ENCODE measurements around the gene GGACT. TPM values are rescaled to one million over a fixed set of nuclear protein-coding genes. Genes with fewer than 3 reads are reported as not detected.
"Not testable (repeated sequence)": the region's sequence is repeated elsewhere in the genome, so short reads cannot be mapped to it uniquely, and the experiment has no call there.

Gene GGACT
- total RNA-seq, 2 donors from 2014 or later, result 6.7 to 10.0 TPM

DNA sequence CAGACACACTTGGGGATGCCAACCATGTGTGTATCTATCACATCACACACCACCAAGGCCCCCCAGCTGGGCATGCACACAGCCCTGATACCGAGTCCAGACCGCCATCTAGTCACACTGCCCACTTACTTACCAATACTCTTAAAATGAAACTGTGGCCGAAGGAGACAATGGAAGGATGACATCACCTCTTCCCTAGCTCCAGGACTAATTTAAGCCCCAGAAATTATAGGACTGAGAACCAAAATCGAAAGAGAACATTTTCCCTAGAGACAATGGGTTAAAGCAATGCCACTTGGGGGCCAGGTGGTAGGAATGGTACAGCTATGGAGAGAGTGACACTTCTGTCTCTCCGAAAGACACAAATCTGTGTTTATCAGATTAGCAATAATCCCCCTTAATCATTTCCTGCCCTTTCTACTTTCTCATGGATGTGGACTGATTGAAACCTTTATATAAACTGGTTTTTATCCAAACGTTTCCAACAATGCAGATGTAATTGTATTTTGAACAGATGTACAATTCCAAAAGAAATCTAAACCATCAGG is 663 bp upstream of the GGACT start:
- Histone ChIP-seq H3K9me3 (no peaks in the 10 kb centered on the region), H3K9ac (ENCODE audit: low read depth in 2 of 2, low read length in 2 of 2) (peak overlapping the region in 1 of 2 donors; percentile 90), H3K4me3 (no peak overlapping the region), H3K27me3 (no peaks in the 10 kb centered on the region), H3K4me1 (no peaks in the 10 kb centered on the region), H3K36me3 (no peaks in the 10 kb centered on the region), H3K27ac (no peak overlapping the region)
- no peak for DNase-seq
- intact Hi-C loops (cut with DNase I), result no loop called here
- TF ChIP-seq CTCF (IDR thresholded peaks at IDR 0.05), result no peak

DNA sequence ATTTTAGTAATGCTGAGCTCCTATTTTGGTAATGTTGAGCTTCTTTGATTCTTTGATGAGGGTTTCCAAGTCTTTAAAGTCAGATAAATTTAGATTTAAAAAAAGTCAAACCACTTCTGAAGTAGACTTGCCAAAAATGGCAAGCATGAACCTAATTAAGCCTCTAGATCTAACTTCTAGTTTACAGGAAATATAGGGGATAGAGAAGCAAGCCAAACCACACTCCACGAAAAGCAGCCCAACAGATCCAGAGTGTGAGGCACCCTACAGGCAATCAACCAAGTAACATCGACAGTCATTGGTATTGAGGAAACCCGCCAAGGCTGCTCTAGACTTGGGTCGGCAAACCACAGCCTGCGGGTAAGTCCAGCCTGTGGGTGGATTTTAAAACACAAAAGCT is 3.7 kb downstream of the GGACT start:
- no peak overlapping the region for H3K4me3 ChIP-seq
- DNase-seq, result no peak
- intact Hi-C loops (cut with DNase I), result no loop called here
- H3K27me3 ChIP-seq, result no peaks in the 10 kb centered on the region
- H3K27ac ChIP-seq, result no peak overlapping the region
- H3K36me3 ChIP-seq, result no peaks in the 10 kb centered on the region
- H3K9me3 ChIP-seq, result no peaks in the 10 kb centered on the region
- H3K4me1 ChIP-seq, result no peaks in the 10 kb centered on the region
- H3K9ac ChIP-seq (ENCODE audit: low read depth in 2 of 2, low read length in 2 of 2), result no peak overlapping the region
- TF ChIP-seq CTCF (IDR thresholded peaks at IDR 0.05), result no peak

DNA sequence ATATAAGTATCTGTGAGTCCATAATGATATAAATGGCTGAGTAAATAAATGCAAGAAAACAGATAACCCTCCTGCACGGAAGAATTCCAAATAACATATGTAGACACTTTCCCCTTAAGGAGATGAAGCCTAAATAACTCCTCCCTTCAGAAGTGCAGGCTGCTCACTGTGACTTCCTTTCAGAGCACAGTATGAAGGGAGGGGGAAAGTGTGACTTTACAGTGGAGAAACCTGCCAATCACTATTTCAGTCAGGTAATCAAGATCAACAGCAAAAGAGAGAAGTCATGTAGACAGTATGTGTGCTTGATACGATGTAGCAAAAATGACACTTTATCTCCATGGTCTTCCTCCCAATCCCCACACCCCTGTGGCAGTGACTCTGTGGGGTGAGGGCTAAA is 7.1 kb downstream of the GGACT start:
- Histone ChIP-seq H3K27me3 (no peaks in the 10 kb centered on the region), H3K9me3 (no peaks in the 10 kb centered on the region), H3K9ac (ENCODE audit: low read depth in 2 of 2, low read length in 2 of 2) (no peak overlapping the region), H3K36me3 (no peaks in the 10 kb centered on the region), H3K4me1 (no peaks in the 10 kb centered on the region), H3K4me3 (no peak overlapping the region), H3K27ac (no peak overlapping the region)
- no peak for DNase-seq
- no peak for TF ChIP-seq CTCF (IDR thresholded peaks at IDR 0.05)
- intact Hi-C loops (cut with DNase I), result no loop called here

DNA sequence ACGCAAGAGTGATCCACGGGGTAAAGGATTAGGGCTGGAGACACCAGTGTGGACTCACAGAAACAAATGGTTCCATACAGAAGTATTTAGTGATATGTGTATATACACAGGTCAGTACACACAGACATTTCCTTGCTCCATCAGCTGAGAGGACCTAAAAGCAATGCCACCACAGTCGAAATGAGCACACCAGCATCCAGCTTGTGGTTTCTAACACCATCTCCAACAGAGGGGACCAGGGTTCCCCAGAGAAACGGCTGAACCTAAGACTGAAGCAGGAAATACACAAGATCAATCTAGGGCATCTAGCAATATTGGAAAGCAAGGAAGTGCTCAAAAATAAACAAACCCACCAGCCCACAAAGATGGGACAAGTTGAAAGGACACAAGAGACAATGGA is 7.6 kb downstream of the GGACT start:
- no peaks in the 10 kb centered on the region for H3K27me3 ChIP-seq
- DNase-seq, result no peak
- H3K36me3 ChIP-seq, result no peaks in the 10 kb centered on the region
- no peaks in the 10 kb centered on the region for H3K9me3 ChIP-seq
- H3K4me1 ChIP-seq, result no peaks in the 10 kb centered on the region
- H3K4me3 ChIP-seq, result no peak overlapping the region
- no peak overlapping the region for H3K27ac ChIP-seq
- intact Hi-C loops (cut with DNase I), result no loop called here
- TF ChIP-seq CTCF (IDR thresholded peaks at IDR 0.05), result no peak
- no peak overlapping the region for H3K9ac ChIP-seq (ENCODE audit: low read depth in 2 of 2, low read length in 2 of 2)

DNA sequence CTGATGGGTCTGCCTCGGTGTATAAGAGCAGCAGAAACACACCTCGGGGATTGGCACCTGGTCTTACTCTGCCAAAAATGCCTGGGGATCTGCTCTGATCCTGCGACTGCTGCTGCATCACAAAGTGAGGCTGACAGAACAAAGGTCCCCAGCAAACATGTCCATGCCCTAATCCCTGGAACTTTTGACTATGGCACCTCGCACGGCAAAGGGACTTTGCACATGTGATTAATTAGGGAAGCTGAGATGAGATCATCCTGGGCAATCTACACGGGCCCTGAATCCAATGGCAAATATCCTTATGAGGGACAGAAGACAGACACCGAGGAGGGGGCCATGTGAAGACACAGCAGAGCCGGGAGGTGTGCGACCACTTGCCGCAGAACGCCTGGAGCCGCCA is 8.5 kb downstream of the GGACT start:
- Histone ChIP-seq H3K4me1 (no peaks in the 10 kb centered on the region), H3K27ac (no peak overlapping the region), H3K9me3 (no peaks in the 10 kb centered on the region), H3K9ac (ENCODE audit: low read depth in 2 of 2, low read length in 2 of 2) (no peak overlapping the region), H3K27me3 (no peaks in the 10 kb centered on the region), H3K36me3 (no peaks in the 10 kb centered on the region), H3K4me3 (no peak overlapping the region)
- DNase-seq, result no peak
- TF ChIP-seq CTCF (IDR thresholded peaks at IDR 0.05), result no peak
- intact Hi-C loops (cut with DNase I), result no loop called here

GRCh38 chr13:100577239-100577638 is 11.3 kb downstream of the GGACT start:
- H3K27me3 ChIP-seq; H3K36me3 ChIP-seq; H3K4me1 ChIP-seq; H3K9ac ChIP-seq (ENCODE audit: low read depth in 2 of 2, low read length in 2 of 2); H3K9me3 ChIP-seq; DNase-seq; intact Hi-C loops (cut with DNase I); H3K4me3 ChIP-seq; H3K27ac ChIP-seq: not testable (repeated sequence)
